ENCODE data around the gene DIPK1C.
A peak's percentile ranks its signal among the peaks of the same experiment; 100 is the strongest.

Gene DIPK1C

GRCh38 chr18:74480149-74480651, 23.1 kb upstream of the DIPK1C start:
- DNase-seq = no peak

GRCh38 chr18:74479486-74480148, 22.5 kb upstream of the DIPK1C start:
- DNase-seq = no peak

GRCh38 chr18:74478880-74479279, 21.8 kb upstream of the DIPK1C start:
- DNase-seq = no peak

- DNase-seq = no peak
Measured at GRCh38 chr18:74478316-74478715, 21.2 kb upstream of the DIPK1C start.

GRCh38 chr18:74477771-74478170, 20.7 kb upstream of the DIPK1C start:
- peak; percentile 8 for DNase-seq

GRCh38 chr18:74476140-74476539, 19.0 kb upstream of the DIPK1C start:
- DNase-seq = peak; percentile 18

GRCh38 chr18:74473976-74474640, 17.0 kb upstream of the DIPK1C start:
- no peak for DNase-seq

GRCh38 chr18:74472312-74472711, 15.2 kb upstream of the DIPK1C start:
- DNase-seq = no peak

- no peak for DNase-seq
Measured at GRCh38 chr18:74468547-74469061, 11.5 kb upstream of the DIPK1C start.

GRCh38 chr18:74465775-74466174, 8.7 kb upstream of the DIPK1C start:
- no peak for DNase-seq

GRCh38 chr18:74463983-74464382, 6.9 kb upstream of the DIPK1C start:
- no peak for DNase-seq

GRCh38 chr18:74463254-74463653, 6.1 kb upstream of the DIPK1C start:
- no peak for DNase-seq

GRCh38 chr18:74460825-74461224, 3.7 kb upstream of the DIPK1C start:
- no peak for DNase-seq

- no peak for DNase-seq
Measured at GRCh38 chr18:74459889-74460288, 2.8 kb upstream of the DIPK1C start.

- no peak for DNase-seq
Measured at GRCh38 chr18:74457725-74458421, 765 bp upstream of the DIPK1C start.

- peak; percentile 7 for DNase-seq
Measured at GRCh38 chr18:74456349-74457042, 612 bp downstream of the DIPK1C start.

- no peak for DNase-seq
Measured at GRCh38 chr18:74456017-74456348, 1.1 kb downstream of the DIPK1C start.

GRCh38 chr18:74455386-74455785, 1.7 kb downstream of the DIPK1C start:
- DNase-seq = no peak

GRCh38 chr18:74454279-74454751, 2.8 kb downstream of the DIPK1C start:
- DNase-seq = no peak

GRCh38 chr18:74453642-74454198, 3.4 kb downstream of the DIPK1C start:
- no peak for DNase-seq

- DNase-seq = no peak
Measured at GRCh38 chr18:74453016-74453566, 4.0 kb downstream of the DIPK1C start.

GRCh38 chr18:74451148-74451547, 6.0 kb downstream of the DIPK1C start:
- no peak for DNase-seq
